K562 (cell line): Measurements from ENCODE around the gene TRDN. TPM values are rescaled to one million over a fixed set of nuclear protein-coding genes. Genes with fewer than 3 reads are reported as not detected.

Experiments used
- ATAC-seq: fragments of 200-7000 bp; cut with Tn5 transposase; 3 replicates; pipeline ENCODE4 v1.9.1; 2020; ENCODE audit warnings: moderate library complexity
- Bru-seq: library from RNA; stranded (reverse); fragments of 400-500 nt; gene quantifications from one replicate; lab custom pipeline; 2021; lab: Mats Ljungman, UMichigan
- BruChase-seq, 2 experiments: library from RNA; stranded (reverse); fragments of 400-500 nt; gene quantifications; one replicate each; lab custom pipeline; 2021; lab: Mats Ljungman, UMichigan
- BruUV-seq: library from RNA; stranded (reverse); fragments of 400-500 nt; replicated peaks from 2 replicates; lab custom pipeline; 2021; lab: Mats Ljungman, UMichigan
- CTCF ChIA-PET: fragments of 300-600 bp; formaldehyde crosslinking; extraction: SDS; loops from one replicate; lab custom pipeline; 2021; ENCODE audit warnings: low intra/inter-chr PET ratio; lab: Yijun Ruan, JAX
- POLR2A ChIA-PET: fragments of 300-600, 350-650 bp; sonication (Branson Sonifier 250); formaldehyde crosslinking; extraction: SDS; loops from one replicate; lab custom pipeline; 2021; ENCODE audit warnings: antibody characterized with exemption, inconsistent platforms; lab: Yijun Ruan, JAX
- DNase-seq, 4 experiments: peaks; one replicate each; pipeline versions ENCODE4 v3.0.0 to v3.0.0-alpha.2; 2011 to 2018; ENCODE audit warnings: low spot score in 3 of 4, mixed read lengths in 3 of 4; ENCODE audit errors: extremely low read depth in 1 of 4
- FAIRE-seq: peaks from 2 replicates; lab custom pipeline; 2011; peaks lifted over from hg19 to GRCh38; lab: Jason Lieb, UNC
- H2AFZ ChIP-seq: 2 replicates; pipeline ENCODE4 v1.6.0; 2011; ENCODE audit warnings: low read depth, low read length, control low read depth, inconsistent platforms
- H3K27ac ChIP-seq: fragments of 200-600 bp; 3 replicates; pipeline ENCODE4 v1.8.0; 2011; ENCODE audit warnings: low read depth, mild to moderate bottlenecking, control low read depth, inconsistent platforms, low read length, moderate library complexity, mixed read lengths; ENCODE audit errors: extremely low read depth
- H3K27me3 ChIP-seq, 2 experiments: fragments of 300-600 bp in 1 of 2; 2 replicates in 1 of 2; 3 replicates in 1 of 2; pipeline versions ENCODE4 v1.6.0 to v1.8.0; 2011; ENCODE audit warnings: inconsistent platforms in 2 of 2, low read length in 2 of 2, mild to moderate bottlenecking in 1 of 2, mixed read lengths in 1 of 2, moderate library complexity in 1 of 2; ENCODE audit not compliant: control insufficient read depth in 2 of 2, insufficient read depth in 2 of 2
- H3K36me3 ChIP-seq: fragments of 300-600 bp; 3 replicates; pipeline ENCODE4 v1.8.0; 2011; ENCODE audit warnings: mild to moderate bottlenecking, low read length, inconsistent platforms; ENCODE audit not compliant: control insufficient read depth, insufficient read depth
- H3K4me1 ChIP-seq, 2 experiments: fragments of 200-600 bp in 1 of 2; replicated peaks in 1 of 2; 2 replicates in 1 of 2; 3 replicates in 1 of 2; pipeline versions ENCODE4 v1.5.1 to v1.8.0; 2011; ENCODE audit warnings: inconsistent platforms in 2 of 2, low read length in 2 of 2, mild to moderate bottlenecking in 1 of 2, mixed read lengths in 1 of 2, moderate library complexity in 1 of 2; ENCODE audit not compliant: control insufficient read depth in 2 of 2, insufficient read depth in 2 of 2
- H3K4me2 ChIP-seq: 2 replicates; pipeline ENCODE4 v1.6.1; 2011; ENCODE audit warnings: low read length, control low read depth, inconsistent platforms, mixed read lengths; ENCODE audit not compliant: insufficient read depth
- H3K4me3 ChIP-seq: fragments of 200-600 bp; sonication (generic), shearing (Covaris generic); 2 replicates; pipeline ENCODE4 v1.5.1; 2016; ENCODE audit warnings: control low read depth, inconsistent platforms
- H3K79me2 ChIP-seq: fragments of 200-600 bp; 3 replicates; pipeline ENCODE4 v1.8.0; 2011; ENCODE audit warnings: low read length, inconsistent platforms; ENCODE audit not compliant: control insufficient read depth, insufficient read depth
- H3K9ac ChIP-seq, 2 experiments: 2 replicates each; pipeline versions ENCODE4 v1.6.0 to v1.6.1; 2011; ENCODE audit warnings: low read depth in 2 of 2, low read length in 2 of 2, control low read depth in 1 of 2, inconsistent platforms in 1 of 2, mild to moderate bottlenecking in 1 of 2, mixed read lengths in 1 of 2; ENCODE audit not compliant: insufficient read depth in 1 of 2
- H3K9me1 ChIP-seq: one replicate; pipeline ENCODE4 v1.6.0; 2011; ENCODE audit warnings: inconsistent platforms, mild to moderate bottlenecking, low read length, moderate library complexity; ENCODE audit not compliant: control insufficient read depth, insufficient read depth
- H3K9me3 ChIP-seq: replicated peaks from 2 replicates; pipeline ENCODE4 v1.5.1; 2011; ENCODE audit warnings: low read depth, low read length, inconsistent platforms; ENCODE audit not compliant: control insufficient read depth, insufficient read depth
- H4K20me1 ChIP-seq: replicated peaks from 2 replicates; pipeline ENCODE4 v1.6.1; 2011; ENCODE audit warnings: low read length, inconsistent platforms, mixed read lengths; ENCODE audit not compliant: control insufficient read depth, insufficient read depth
- ASH1L ChIP-seq: fragments of 450-650 bp; IDR thresholded peaks from 2 replicates; pipeline ENCODE4 v1.6.1; 2018; ENCODE audit warnings: borderline replicate concordance, mild to moderate bottlenecking, low read depth; ENCODE audit not compliant: partially characterized antibody
- SMARCA4 ChIP-seq: fragments of 450-650 bp; IDR thresholded peaks from 2 replicates; pipeline ENCODE4 v1.6.1; 2016
- ZNF764 ChIP-seq: fragments of 250-450 bp; sonication (Bioruptor Pico); IDR thresholded peaks from 2 replicates; pipeline ENCODE4 v1.4.0; 2020; ENCODE audit warnings: low read depth, mild to moderate bottlenecking, moderate library complexity
- WGBS: fragments of 100-300 bp; shearing (Covaris generic); methylation state at CpG from one replicate; pipeline ENCODE4 v1.1.6; 2016; ENCODE audit warnings: low coverage, mixed read lengths; ENCODE audit not compliant: insufficient coverage; ENCODE audit errors: missing lambda C conversion rate; 5-methylcytosine and 5-hydroxymethylcytosine counted together
- in situ Hi-C: fragments of 300-500 bp; cut with MboI; formaldehyde crosslinking; loops from 4 replicates; pipeline ENCODE4 v1.15.0; 2018; ENCODE audit warnings: inconsistent platforms, mixed read lengths
- intact Hi-C: fragments of 100-400 bp; cut with micrococcal nuclease; formaldehyde crosslinking; loops from 2 replicates; pipeline ENCODE4 v1.14.2; 2022
- long read RNA-seq, 3 experiments: library from polyadenylated mRNA in 2 of 3; library from RNA in 1 of 3; unstranded in 2 of 3; stranded (forward) in 1 of 3; transcript quantifications; one replicate each; pipeline ENCODE4 v2.0.0, GENCODE V29; 2019 to 2022
- polyA minus RNA-seq, 3 experiments: library from RNA; depleted of rRNA, polyadenylated mRNA; stranded (reverse); fragments of >200 nt; gene quantifications; 2 replicates each; pipeline ENCODE4 v1.2.3, GENCODE V29; 2011
- polyA plus RNA-seq, 8 experiments: library from polyadenylated mRNA; depleted of rRNA in 4 of 8; stranded (reverse) in 5 of 8; unstranded in 3 of 8; fragments of >200 nt; fragmentation: Nextera tagmentation in 2 of 8; fragmentation: Illumina TruSeq in 1 of 8; extraction: Ambion mirVana in 2 of 8; extraction: Trizol in 1 of 8; gene quantifications; 2 replicates each; pipeline versions ENCODE4 v1.2.1 to v1.2.3, GENCODE V29; 2011 to 2014; ENCODE audit warnings: inconsistent platforms in 1 of 8, missing spikeins in 1 of 8
- total RNA-seq, 7 experiments: library from RNA; depleted of rRNA in 6 of 7; stranded (reverse); fragments of >200 nt in 6 of 7; fragmentation: Illumina TruSeq in 2 of 7; extraction: Trizol in 2 of 7; gene quantifications; 2 replicates each; pipeline versions ENCODE4 v1.2.1 to v1.2.3, GENCODE V29; 2011 to 2021; ENCODE audit warnings: low replicate concordance in 1 of 7
- TF ChIP-seq, protein P1 (sequence below): IDR thresholded peaks from 2 replicates; pipeline ENCODE4 v1.6.1; 2012; ENCODE audit warnings: low read depth, low read length, improper control_type of control experiment, borderline replicate concordance

TRDN gene, protein sequence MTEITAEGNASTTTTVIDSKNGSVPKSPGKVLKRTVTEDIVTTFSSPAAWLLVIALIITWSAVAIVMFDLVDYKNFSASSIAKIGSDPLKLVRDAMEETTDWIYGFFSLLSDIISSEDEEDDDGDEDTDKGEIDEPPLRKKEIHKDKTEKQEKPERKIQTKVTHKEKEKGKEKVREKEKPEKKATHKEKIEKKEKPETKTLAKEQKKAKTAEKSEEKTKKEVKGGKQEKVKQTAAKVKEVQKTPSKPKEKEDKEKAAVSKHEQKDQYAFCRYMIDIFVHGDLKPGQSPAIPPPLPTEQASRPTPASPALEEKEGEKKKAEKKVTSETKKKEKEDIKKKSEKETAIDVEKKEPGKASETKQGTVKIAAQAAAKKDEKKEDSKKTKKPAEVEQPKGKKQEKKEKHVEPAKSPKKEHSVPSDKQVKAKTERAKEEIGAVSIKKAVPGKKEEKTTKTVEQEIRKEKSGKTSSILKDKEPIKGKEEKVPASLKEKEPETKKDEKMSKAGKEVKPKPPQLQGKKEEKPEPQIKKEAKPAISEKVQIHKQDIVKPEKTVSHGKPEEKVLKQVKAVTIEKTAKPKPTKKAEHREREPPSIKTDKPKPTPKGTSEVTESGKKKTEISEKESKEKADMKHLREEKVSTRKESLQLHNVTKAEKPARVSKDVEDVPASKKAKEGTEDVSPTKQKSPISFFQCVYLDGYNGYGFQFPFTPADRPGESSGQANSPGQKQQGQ
- total RNA-seq (2011; cell fraction: chromatin; rRNA removed; ENCODE audit: low replicate concordance): 0.42 and 2.1 TPM in 2 replicates
- total RNA-seq (2011; cell fraction: nucleolus; rRNA removed): 0.17 and 0.26 TPM in 2 replicates
- total RNA-seq (2011; cell fraction: nucleoplasm; rRNA removed): 0.73 and 1.7 TPM in 2 replicates
- 0.05 and 0.12 TPM in 2 replicates for total RNA-seq (2014; rRNA removed)
- 0.15 and 0.19 TPM in 2 replicates for total RNA-seq (2014; rRNA removed; fragmentation: Illumina TruSeq; extraction: Trizol)
- total RNA-seq (2015; rRNA removed; fragmentation: Illumina TruSeq; extraction: Trizol): 0.29 and 0.30 TPM in 2 replicates
- total RNA-seq (2021): 0.13 and 0.20 TPM in 2 replicates
- polyA plus RNA-seq (2011; rRNA removed): 0.04 and 0.50 TPM in 2 replicates
- 0.01 and 0.04 TPM in 2 replicates for polyA plus RNA-seq (2011; cell fraction: cytosol; rRNA removed)
- polyA plus RNA-seq (2011; cell fraction: nucleus; rRNA removed): 0.18 and 0.92 TPM in 2 replicates
- 0.16 and 0.29 TPM in 2 replicates for polyA plus RNA-seq (2012)
- 0.14 and 0.16 TPM in 2 replicates for polyA plus RNA-seq (2014; fragmentation: Illumina TruSeq; extraction: Trizol)
- polyA plus RNA-seq (2014; fragmentation: Nextera tagmentation; extraction: Ambion mirVana): under 1 TPM; 0.14 to 0.34 TPM
- 0.09 TPM in 2 replicates for polyA plus RNA-seq (2014; rRNA removed)
- polyA minus RNA-seq (2011; rRNA and poly(A)+ RNA removed): 0.14 TPM in 1 of 2 replicates, not detected in the other
- polyA minus RNA-seq (2011; cell fraction: cytosol; rRNA and poly(A)+ RNA removed): not detected in 2 replicates
- polyA minus RNA-seq (2011; cell fraction: nucleus; rRNA and poly(A)+ RNA removed): 0.27 TPM in 1 of 2 replicates, not detected in the other
- Bru-seq, nascent RNA: percentile 26 among the genes with signal in this experiment
- percentile 17 among the genes with signal in this experiment for BruChase-seq, experiment 1, labeled RNA remaining after a 2-hour chase
- percentile 18 among the genes with signal in this experiment for BruChase-seq, experiment 2, labeled RNA remaining after a 6-hour chase
- long read RNA-seq, experiment 1, partial matches to known transcripts: 0 of 2 reads
- long read RNA-seq, experiment 1, other reads (novel, unspliced or antisense): 2 of 2 reads
- long read RNA-seq, experiment 2: 0 reads
- long read RNA-seq, experiment 3, partial matches to known transcripts: 1 of 2 reads
- long read RNA-seq, experiment 3, other reads (novel, unspliced or antisense): 1 of 2 reads

- ChIA-PET CTCF (no interaction called here), POLR2A (no interaction called here)
- no peaks in the 10 kb centered on the region for H3K27me3 ChIP-seq
- in situ Hi-C loops: no loop called here
- H3K36me3 ChIP-seq: no peaks in the 10 kb centered on the region
- no peaks in the 10 kb centered on the region for H3K9me3 ChIP-seq
- ATAC-seq (no peak), FAIRE-seq (no peak), DNase-seq (no peak)
- no peaks in the 10 kb centered on the region for H3K79me2 ChIP-seq
- peak within 1 kb of the TSS; percentile 34; the same call in 1 of the 3 replicates for H3K27ac ChIP-seq
- H4K20me1 ChIP-seq: no peaks in the 10 kb centered on the region
- H3K4me2 ChIP-seq: peak within 1 kb of the TSS; percentile 12; the same call in 1 of the 2 replicates
- TF ChIP-seq ASH1L: no peak
- TF ChIP-seq, protein P1, sequence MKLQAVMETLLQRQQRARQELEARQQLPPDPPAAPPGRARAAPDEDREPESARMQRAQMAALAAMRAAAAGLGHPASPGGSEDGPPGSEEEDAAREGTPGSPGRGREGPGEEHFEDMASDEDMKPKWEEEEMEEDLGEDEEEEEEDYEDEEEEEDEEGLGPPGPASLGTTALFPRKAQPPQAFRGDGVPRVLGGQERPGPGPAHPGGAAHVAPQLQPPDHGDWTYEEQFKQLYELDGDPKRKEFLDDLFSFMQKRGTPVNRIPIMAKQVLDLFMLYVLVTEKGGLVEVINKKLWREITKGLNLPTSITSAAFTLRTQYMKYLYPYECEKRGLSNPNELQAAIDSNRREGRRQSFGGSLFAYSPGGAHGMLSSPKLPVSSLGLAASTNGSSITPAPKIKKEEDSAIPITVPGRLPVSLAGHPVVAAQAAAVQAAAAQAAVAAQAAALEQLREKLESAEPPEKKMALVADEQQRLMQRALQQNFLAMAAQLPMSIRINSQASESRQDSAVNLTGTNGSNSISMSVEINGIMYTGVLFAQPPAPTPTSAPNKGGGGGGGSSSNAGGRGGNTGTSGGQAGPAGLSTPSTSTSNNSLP: no peak
- TF ChIP-seq ZNF764: no peak
- TF ChIP-seq SMARCA4: no peak
- no TSS peak for BruUV-seq
- no peaks in the 10 kb centered on the region for H3K4me1 ChIP-seq
- WGBS: 3% methylated on average over 3 of the region's 3 CpGs
- no peaks in the 10 kb centered on the region for H3K9me1 ChIP-seq
- no peak within 1 kb of the TSS; a peak in 1 of 4 replicates for H3K9ac ChIP-seq
- no peak within 1 kb of the TSS for H3K4me3 ChIP-seq
- intact Hi-C loops: no loop called here
- peak within 1 kb of the TSS; percentile 73 for H2AFZ ChIP-seq
These were observed at the start of gene TRDN for GRCh38 chr6:123636782-123637181. TSS of gene TRDN (minus strand) at chr6:123636950. CDS start at chr6:123636775, 175 bp downstream.
